ENCODE data around the gene FZD10. TPM values are rescaled to one million over a fixed set of nuclear protein-coding genes. Genes with fewer than 3 reads are reported as not detected.

Gene FZD10
- total RNA-seq, 3 donors from 2014 or later (not counting 1 experiment from before 2014, with no cell fraction given), result not detected

- no peaks in the 10 kb centered on the region for H3K4me1 ChIP-seq (ENCODE audit: control insufficient read depth, insufficient read depth, low read length)
- no peak for TF ChIP-seq CTCF (IDR thresholded peaks at IDR 0.05)
- no peaks in the 10 kb centered on the region for H3K27me3 ChIP-seq (ENCODE audit: control insufficient read depth, insufficient read depth, low read length)
- ATAC-seq, result no peak
- H3K9me3 ChIP-seq (ENCODE audit: control insufficient read depth, insufficient read depth, low read length), result no peaks in the 10 kb centered on the region
- 63% methylated on average over 7 of the region's 7 CpGs for WGBS (ENCODE audit: insufficient coverage)
- Mint-ChIP-seq H3K9me3 (no peaks in the 10 kb centered on the region), H3K27ac (no peak overlapping the region), H3K4me3 (no peak overlapping the region), H3K4me1 (no peaks in the 10 kb centered on the region), H3K27me3 (ENCODE audit: low read depth in 2 of 2) (peaks cover 6 to 11% of the 10 kb centered on the region in 2 donors), H3K36me3 (no peaks in the 10 kb centered on the region)
- H3K27ac ChIP-seq (ENCODE audit: low read length), result no peak overlapping the region
- H3K4me3 ChIP-seq (ENCODE audit: low read length), result no peak overlapping the region
- H3K36me3 ChIP-seq (ENCODE audit: control insufficient read depth, insufficient read depth, low read length), result no peaks in the 10 kb centered on the region
- intact Hi-C loops (cut with micrococcal nuclease), result no loop called here
- DNase-seq, result no peak
Observed at GRCh38 chr12:130117233-130117632, 45.0 kb upstream of the FZD10 start.

- 53% methylated on average over 5 of the region's 5 CpGs for WGBS (ENCODE audit: insufficient coverage)
- Mint-ChIP-seq H3K36me3 (no peaks in the 10 kb centered on the region), H3K27ac (no peak overlapping the region), H3K27me3 (ENCODE audit: low read depth in 2 of 2) (peaks cover 6 to 11% of the 10 kb centered on the region in 2 donors), H3K4me1 (no peaks in the 10 kb centered on the region), H3K9me3 (no peaks in the 10 kb centered on the region), H3K4me3 (no peak overlapping the region)
- no peaks in the 10 kb centered on the region for H3K27me3 ChIP-seq (ENCODE audit: control insufficient read depth, insufficient read depth, low read length)
- no peak overlapping the region for H3K27ac ChIP-seq (ENCODE audit: low read length)
- DNase-seq (no peak), ATAC-seq (no peak)
- no peak overlapping the region for H3K4me3 ChIP-seq (ENCODE audit: low read length)
- H3K4me1 ChIP-seq (ENCODE audit: control insufficient read depth, insufficient read depth, low read length), result no peaks in the 10 kb centered on the region
- H3K9me3 ChIP-seq (ENCODE audit: control insufficient read depth, insufficient read depth, low read length), result no peaks in the 10 kb centered on the region
- no peaks in the 10 kb centered on the region for H3K36me3 ChIP-seq (ENCODE audit: control insufficient read depth, insufficient read depth, low read length)
- no peak for TF ChIP-seq CTCF (IDR thresholded peaks at IDR 0.05)
- intact Hi-C loops (cut with micrococcal nuclease), result no loop called here
Observed at GRCh38 chr12:130117701-130118100, 44.6 kb upstream of the FZD10 start.

GRCh38 chr12:130118181-130118580 is 44.1 kb upstream of the FZD10 start:
- ATAC-seq, result no peak
- 83% methylated on average over 6 of the region's 6 CpGs for WGBS (ENCODE audit: insufficient coverage)
- H3K9me3 Mint-ChIP-seq, result no peaks in the 10 kb centered on the region

More at GRCh38 chr12:130118181-130118580, 44.1 kb upstream of the FZD10 start:
- Mint-ChIP-seq H3K4me1 (no peaks in the 10 kb centered on the region), H3K36me3 (no peaks in the 10 kb centered on the region), H3K27me3 (ENCODE audit: low read depth in 2 of 2) (peaks cover 6 to 11% of the 10 kb centered on the region in 2 donors), H3K27ac (no peak overlapping the region), H3K4me3 (no peak overlapping the region)
- no peak overlapping the region for H3K4me3 ChIP-seq (ENCODE audit: low read length)
- intact Hi-C loops (cut with micrococcal nuclease), result no loop called here
- no peaks in the 10 kb centered on the region for H3K4me1 ChIP-seq (ENCODE audit: control insufficient read depth, insufficient read depth, low read length)
- H3K27me3 ChIP-seq (ENCODE audit: control insufficient read depth, insufficient read depth, low read length), result no peaks in the 10 kb centered on the region
- H3K9me3 ChIP-seq (ENCODE audit: control insufficient read depth, insufficient read depth, low read length), result no peaks in the 10 kb centered on the region
- no peaks in the 10 kb centered on the region for H3K36me3 ChIP-seq (ENCODE audit: control insufficient read depth, insufficient read depth, low read length)
- TF ChIP-seq CTCF (IDR thresholded peaks at IDR 0.05), result no peak
- H3K27ac ChIP-seq (ENCODE audit: low read length), result no peak overlapping the region
- no peak for DNase-seq
